Measurements from ENCODE around the gene SCRT2.

SCRT2 gene

GRCh38 chr20:692044-692443, 16.4 kb upstream of the SCRT2 start:
- DNase-seq (ENCODE audit: low read depth): no peak
- no peak overlapping the region for H3K4me3 ChIP-seq (ENCODE audit: low read length)
- TF ChIP-seq CTCF (conservative IDR thresholded peaks at IDR 0.05; ENCODE audit: low read length): no peak

GRCh38 chr20:689947-690346, 14.3 kb upstream of the SCRT2 start:
- TF ChIP-seq CTCF (conservative IDR thresholded peaks at IDR 0.05; ENCODE audit: low read length): no peak
- H3K4me3 ChIP-seq (ENCODE audit: low read length): no peak overlapping the region
- no peak for DNase-seq (ENCODE audit: low read depth)

DNA sequence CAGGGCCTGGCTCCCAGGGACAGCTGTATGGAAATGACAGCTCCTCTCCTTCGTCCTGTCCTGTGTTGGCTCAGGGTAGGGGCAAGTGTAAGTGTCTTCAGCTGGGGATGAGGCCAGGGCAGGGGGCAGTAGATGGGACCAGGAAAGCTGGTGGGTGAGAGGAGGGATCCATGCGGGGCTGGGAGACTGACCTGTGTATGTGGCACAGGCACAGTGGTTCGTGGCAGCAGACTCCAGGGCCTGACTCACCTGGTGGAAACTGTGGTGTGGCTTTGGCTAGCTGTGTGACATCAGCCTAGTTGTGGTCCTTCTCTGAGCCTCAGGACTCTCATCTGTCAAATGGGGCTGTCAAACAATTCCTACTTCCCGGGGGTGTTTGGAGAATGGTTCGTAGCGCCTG, 13.7 kb upstream of the SCRT2 start:
- no peak for TF ChIP-seq CTCF (conservative IDR thresholded peaks at IDR 0.05; ENCODE audit: low read length)
- no peak for DNase-seq (ENCODE audit: low read depth)
- H3K4me3 ChIP-seq (ENCODE audit: low read length): no peak overlapping the region

DNA sequence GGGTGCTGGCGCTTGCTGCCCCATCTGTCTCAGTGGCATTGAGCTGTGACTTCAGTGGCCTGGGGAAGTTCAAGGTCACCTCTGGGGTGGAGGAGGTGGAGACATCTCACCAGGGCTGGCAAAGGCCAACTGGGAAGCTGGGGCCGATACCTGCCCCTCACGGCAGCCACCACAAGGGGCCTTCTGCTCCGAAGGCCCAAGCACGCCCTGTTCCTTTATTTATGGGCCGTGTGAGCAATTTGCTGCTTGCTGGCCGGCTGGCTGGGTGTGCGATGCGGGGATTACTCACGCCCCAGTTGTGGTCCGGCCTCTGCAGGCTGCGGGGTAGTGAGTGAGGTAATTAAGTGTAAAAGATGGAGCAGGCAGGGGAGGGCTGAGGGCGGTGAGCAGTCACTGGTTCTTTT, 13.2 kb upstream of the SCRT2 start:
- no peak for DNase-seq (ENCODE audit: low read depth)
- H3K4me3 ChIP-seq (ENCODE audit: low read length): no peak overlapping the region
- TF ChIP-seq CTCF (conservative IDR thresholded peaks at IDR 0.05; ENCODE audit: low read length): no peak

DNA sequence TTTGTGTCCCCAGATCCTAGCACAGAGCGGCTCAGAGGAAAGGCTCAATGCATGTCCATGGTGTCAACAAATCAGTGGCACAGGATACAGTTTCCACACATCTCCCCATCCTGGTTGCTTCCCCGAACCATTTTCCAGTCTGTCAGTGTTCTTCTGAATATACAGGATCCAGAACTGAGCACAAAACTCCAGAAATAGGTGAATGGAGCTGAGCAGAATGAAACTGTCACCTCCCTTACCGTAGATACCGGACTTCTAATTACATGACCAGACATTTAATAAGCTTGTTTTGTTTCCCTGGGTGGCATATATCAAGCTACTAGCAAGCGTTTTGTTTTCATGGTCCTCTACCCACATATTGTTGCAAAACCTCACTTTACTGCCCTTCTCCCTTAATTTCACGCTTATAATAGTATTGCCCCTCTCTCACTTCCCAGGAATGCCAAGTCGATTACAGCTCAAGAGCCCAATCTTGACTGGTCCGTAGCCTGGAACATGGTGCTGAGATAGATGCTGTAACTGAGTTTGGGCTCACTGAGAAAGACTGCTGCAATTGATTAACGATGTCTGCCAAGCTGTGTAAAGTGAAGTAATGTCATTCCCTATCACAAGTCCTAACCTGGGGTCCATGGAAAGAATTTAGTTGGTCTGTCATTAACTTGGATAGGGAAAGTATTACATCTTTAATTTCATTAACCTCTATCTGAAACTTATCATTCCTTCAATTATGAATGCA, 12.0 kb upstream of the SCRT2 start:
- no peak for DNase-seq (ENCODE audit: low read depth)
- no peak for TF ChIP-seq CTCF (conservative IDR thresholded peaks at IDR 0.05; ENCODE audit: low read length)
- H3K4me3 ChIP-seq (ENCODE audit: low read length): no peak overlapping the region

DNA sequence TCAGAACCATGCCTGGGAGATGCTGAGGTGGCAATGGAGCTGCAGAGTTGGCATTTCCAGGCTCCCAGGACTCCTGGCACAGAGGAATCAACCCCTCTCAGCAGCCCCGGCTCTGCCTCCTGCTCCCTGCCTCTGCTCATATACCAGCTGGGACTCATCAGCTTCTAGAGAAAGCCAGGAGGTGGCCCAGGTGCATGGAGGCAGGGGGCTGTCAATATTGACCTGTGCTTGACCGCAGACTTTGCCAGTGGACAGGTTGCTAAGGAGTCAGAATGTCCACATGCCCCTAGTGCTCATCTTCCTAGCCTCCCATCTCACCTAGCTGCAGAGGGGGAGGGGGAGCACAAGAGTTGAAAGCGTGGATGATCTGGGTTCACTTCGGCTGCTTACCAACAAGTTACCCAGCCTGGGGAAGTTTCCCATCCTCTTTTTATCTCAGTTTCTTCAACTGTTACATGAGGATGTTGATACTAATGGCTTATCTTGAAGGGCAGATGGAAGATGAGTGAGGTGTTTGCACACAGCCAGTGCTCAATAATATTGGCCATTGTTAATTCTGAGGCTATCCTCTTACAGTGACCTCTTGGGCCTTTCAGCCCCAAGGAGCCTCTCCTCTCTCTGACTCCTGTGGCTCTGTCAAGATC, 9.2 kb upstream of the SCRT2 start:
- no peak for TF ChIP-seq CTCF (conservative IDR thresholded peaks at IDR 0.05; ENCODE audit: low read length)
- no peak overlapping the region for H3K4me3 ChIP-seq (ENCODE audit: low read length)
- no peak for DNase-seq (ENCODE audit: low read depth)

- no peak for TF ChIP-seq CTCF (conservative IDR thresholded peaks at IDR 0.05; ENCODE audit: low read length)
- no peak for DNase-seq (ENCODE audit: low read depth)
- no peak overlapping the region for H3K4me3 ChIP-seq (ENCODE audit: low read length)
Measured at GRCh38 chr20:682123-682522, 6.5 kb upstream of the SCRT2 start.
